Measurements from ENCODE around the gene EPHB1. TPM values are rescaled to one million over a fixed set of nuclear protein-coding genes. Genes with fewer than 3 reads are reported as not detected.

The EPHB1 gene
- total and polyA plus RNA-seq, 2 donors (not counting 3 experiments of a cell fraction or from before 2014, with no cell fraction given), result 1.3 to 5.2 TPM

DNA sequence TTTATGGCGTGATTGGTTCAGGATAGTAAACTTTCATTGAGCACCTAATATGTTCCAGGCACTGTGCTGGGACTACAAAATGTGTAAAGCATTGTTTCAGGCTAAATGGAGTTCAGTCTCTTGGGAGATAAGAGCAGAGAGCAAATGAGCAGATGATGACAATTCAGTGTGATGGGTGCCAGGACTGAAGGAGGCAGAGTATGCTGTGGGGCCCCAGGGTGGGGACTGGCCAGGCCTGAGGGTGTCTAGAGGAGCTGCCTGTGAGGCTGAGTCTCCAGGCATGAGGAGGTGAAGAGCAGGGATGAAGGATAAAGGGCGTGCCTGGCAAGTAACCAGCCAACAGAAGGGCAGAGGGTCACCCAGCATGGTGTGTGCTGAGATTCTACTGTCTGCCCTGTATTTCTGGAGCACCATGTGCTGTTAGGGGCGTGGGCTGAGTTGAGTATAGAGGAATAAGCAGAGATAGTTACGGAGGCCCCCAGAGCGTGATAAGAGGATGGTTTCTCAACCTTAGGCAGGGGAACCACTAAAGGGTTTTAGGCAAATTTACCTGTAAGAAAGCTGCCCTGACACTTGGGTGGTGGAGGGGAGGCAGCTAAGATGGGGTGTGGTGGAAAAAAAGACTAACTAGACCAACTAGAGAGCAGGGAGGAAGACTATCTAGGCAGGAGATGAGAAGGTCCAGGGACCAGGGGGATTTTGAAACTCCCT is 38.5 kb downstream of the EPHB1 start:
- Histone ChIP-seq H3K4me2 (ENCODE audit: insufficient read depth, low read length) (no peak overlapping the region), H3K79me2 (ENCODE audit: control insufficient read depth, insufficient read depth, low read length) (no peaks in the 10 kb centered on the region), H3K9me3 (replicated peaks; ENCODE audit: control insufficient read depth, insufficient read depth, low read length) (no peaks in the 10 kb centered on the region), H4K20me1 (replicated peaks; ENCODE audit: control insufficient read depth, extremely low read depth, insufficient read depth, low read length) (no peaks in the 10 kb centered on the region), H3K9ac (replicated peaks; ENCODE audit: extremely low read depth, insufficient read depth, low read length) (no peak overlapping the region), H3K36me3 (ENCODE audit: control insufficient read depth in 2 of 2, extremely low read depth in 1 of 2, insufficient read depth in 2 of 2, low read length in 2 of 2) (no peaks in the 10 kb centered on the region), H2AFZ (ENCODE audit: low read depth, low read length) (no peak overlapping the region), H3K4me1 (ENCODE audit: control insufficient read depth, extremely low read depth, insufficient read depth, low read length) (no peaks in the 10 kb centered on the region), H3K27ac (ENCODE audit: insufficient read depth, low read depth, low read length) (no peak overlapping the region), H3K4me3 (replicated peaks in 1 of 3; ENCODE audit: insufficient read depth in 1 of 3, low read depth in 1 of 3, low read length in 3 of 3) (no peak overlapping the region), H3K27me3 (ENCODE audit: control insufficient read depth in 2 of 2, insufficient read depth in 2 of 2, low read length in 2 of 2) (no peaks in the 10 kb centered on the region), H3K9me1 (replicated peaks; ENCODE audit: control insufficient read depth, extremely low read depth, insufficient read depth, low read length) (no peaks in the 10 kb centered on the region)
- DNase-seq (ENCODE audit: low read depth, low spot score) (no peak), FAIRE-seq (no peak)
- BruUV-seq (replicated peaks), result no TSS peak
- CTCF ChIA-PET, result no interaction called here
- POLR2A ChIA-PET, result no interaction called here
- dilution Hi-C loops (cut with MboI; ENCODE audit: extremely low pct_ligation_motif_present, low sequenced_read_pairs) (no loop called here), intact Hi-C loops (cut with micrococcal nuclease) (no loop called here)
- no peak for TF ChIP-seq POLR2AphosphoS5 (IDR thresholded peaks at IDR 0.05; ENCODE audit: insufficient read depth, low read depth, low read length)
- no peak for TF ChIP-seq POLR2A (IDR thresholded peaks at IDR 0.05; ENCODE audit: low read depth, low read length)
- TF ChIP-seq GATA2 (IDR thresholded peaks at IDR 0.05; ENCODE audit: insufficient read depth, insufficient read length, low read depth, low read length), result no peak
- TF ChIP-seq JUN (IDR thresholded peaks at IDR 0.05; ENCODE audit: borderline replicate concordance, insufficient read depth, insufficient read length, low read depth), result no peak
- TF ChIP-seq, protein P1, sequence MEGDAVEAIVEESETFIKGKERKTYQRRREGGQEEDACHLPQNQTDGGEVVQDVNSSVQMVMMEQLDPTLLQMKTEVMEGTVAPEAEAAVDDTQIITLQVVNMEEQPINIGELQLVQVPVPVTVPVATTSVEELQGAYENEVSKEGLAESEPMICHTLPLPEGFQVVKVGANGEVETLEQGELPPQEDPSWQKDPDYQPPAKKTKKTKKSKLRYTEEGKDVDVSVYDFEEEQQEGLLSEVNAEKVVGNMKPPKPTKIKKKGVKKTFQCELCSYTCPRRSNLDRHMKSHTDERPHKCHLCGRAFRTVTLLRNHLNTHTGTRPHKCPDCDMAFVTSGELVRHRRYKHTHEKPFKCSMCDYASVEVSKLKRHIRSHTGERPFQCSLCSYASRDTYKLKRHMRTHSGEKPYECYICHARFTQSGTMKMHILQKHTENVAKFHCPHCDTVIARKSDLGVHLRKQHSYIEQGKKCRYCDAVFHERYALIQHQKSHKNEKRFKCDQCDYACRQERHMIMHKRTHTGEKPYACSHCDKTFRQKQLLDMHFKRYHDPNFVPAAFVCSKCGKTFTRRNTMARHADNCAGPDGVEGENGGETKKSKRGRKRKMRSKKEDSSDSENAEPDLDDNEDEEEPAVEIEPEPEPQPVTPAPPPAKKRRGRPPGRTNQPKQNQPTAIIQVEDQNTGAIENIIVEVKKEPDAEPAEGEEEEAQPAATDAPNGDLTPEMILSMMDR (IDR thresholded peaks at IDR 0.05; ENCODE audit: extremely low read depth in 1 of 2, insufficient read depth in 1 of 2, low read depth in 1 of 2, low read length in 2 of 2), result no peak
- no peak for TF ChIP-seq EZH2 (IDR thresholded peaks at IDR 0.05; ENCODE audit: borderline replicate concordance, low read depth, low read length, severe bottlenecking)
- no peak for TF ChIP-seq MYC (IDR thresholded peaks at IDR 0.05; ENCODE audit: low read depth, low read length)
- no peak for TF ChIP-seq FOS (IDR thresholded peaks at IDR 0.05; ENCODE audit: borderline replicate concordance, insufficient read depth, low read length)
- TF ChIP-seq MAX (IDR thresholded peaks at IDR 0.05; ENCODE audit: insufficient read depth, insufficient read length), result no peak
